SK-N-SH treated with all-trans-retinoic acid at 6 μM for 48 hours (cell line): Measurements from ENCODE around the gene SLC6A20.

Experiments used
- ESRRG ChIP-seq: fragments of 250-450 bp; sonication (Bioruptor Pico); IDR thresholded peaks from 2 replicates; pipeline ENCODE4 v1.6.1; 2021; ENCODE audit warnings: mild to moderate bottlenecking
- GLIS3 ChIP-seq: fragments of 250-450 bp; sonication (Bioruptor Pico); IDR thresholded peaks from 2 replicates; pipeline ENCODE4 v1.5.0; 2020; ENCODE audit warnings: mild to moderate bottlenecking, moderate library complexity
- ZNF70 ChIP-seq: fragments of 450-650 bp; formaldehyde crosslinking; IDR thresholded peaks from 2 replicates; pipeline ENCODE4 v1.5.0; 2020; ENCODE audit warnings: mild to moderate bottlenecking, moderate library complexity
- TF ChIP-seq, protein P1 (sequence below): fragments of 250-450 bp; sonication (Bioruptor Pico); IDR thresholded peaks from 2 replicates; pipeline ENCODE4 v1.8.0; 2020; ENCODE audit warnings: mild to moderate bottlenecking, moderate library complexity, borderline replicate concordance

DNA sequence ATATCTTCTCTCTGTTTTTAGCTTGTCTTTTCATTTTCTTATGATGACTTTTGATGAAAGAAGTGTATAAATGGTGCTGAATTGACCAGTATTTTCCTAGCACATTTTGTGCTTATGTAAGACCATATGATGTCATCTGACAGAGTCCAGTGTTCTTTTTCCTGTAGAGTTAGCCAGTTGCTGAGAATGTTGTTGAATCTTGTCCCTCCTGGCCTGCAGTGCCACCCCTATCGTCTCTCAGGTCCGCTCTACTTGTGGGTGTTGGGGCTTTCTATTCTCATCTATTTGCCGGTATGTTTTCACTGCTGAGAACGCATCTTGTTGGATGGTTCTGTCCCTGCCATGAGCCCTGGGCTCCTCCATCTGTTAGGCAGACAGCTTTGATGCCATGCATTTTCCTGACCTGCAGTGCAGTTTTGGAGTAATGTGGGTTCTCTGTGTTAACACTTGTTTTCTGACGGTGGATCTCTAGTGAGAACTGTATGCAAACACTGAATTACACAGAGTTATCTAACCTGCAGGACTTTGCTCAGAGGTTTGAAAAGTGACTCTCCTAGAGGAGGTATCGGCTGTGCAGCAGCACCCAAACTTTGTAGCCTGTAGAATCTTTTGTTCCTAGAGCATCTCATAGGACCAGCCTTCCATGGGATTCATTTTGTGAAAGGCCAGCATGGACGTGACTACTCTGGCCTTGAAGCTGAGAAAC is 44.6 kb downstream of the SLC6A20 start:
- TF ChIP-seq ESRRG (CRISPR knock-in tag) (no peak), ZNF70 (no peak), GLIS3 (CRISPR knock-in tag) (no peak)
- TF ChIP-seq, protein P1, sequence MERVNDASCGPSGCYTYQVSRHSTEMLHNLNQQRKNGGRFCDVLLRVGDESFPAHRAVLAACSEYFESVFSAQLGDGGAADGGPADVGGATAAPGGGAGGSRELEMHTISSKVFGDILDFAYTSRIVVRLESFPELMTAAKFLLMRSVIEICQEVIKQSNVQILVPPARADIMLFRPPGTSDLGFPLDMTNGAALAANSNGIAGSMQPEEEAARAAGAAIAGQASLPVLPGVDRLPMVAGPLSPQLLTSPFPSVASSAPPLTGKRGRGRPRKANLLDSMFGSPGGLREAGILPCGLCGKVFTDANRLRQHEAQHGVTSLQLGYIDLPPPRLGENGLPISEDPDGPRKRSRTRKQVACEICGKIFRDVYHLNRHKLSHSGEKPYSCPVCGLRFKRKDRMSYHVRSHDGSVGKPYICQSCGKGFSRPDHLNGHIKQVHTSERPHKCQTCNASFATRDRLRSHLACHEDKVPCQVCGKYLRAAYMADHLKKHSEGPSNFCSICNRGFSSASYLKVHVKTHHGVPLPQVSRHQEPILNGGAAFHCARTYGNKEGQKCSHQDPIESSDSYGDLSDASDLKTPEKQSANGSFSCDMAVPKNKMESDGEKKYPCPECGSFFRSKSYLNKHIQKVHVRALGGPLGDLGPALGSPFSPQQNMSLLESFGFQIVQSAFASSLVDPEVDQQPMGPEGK (CRISPR knock-in tag), result no peak
